Stimulated activated CD4-positive, alpha-beta T cell treated with anti-CD3 and anti-CD28 coated beads, Interleukin-4, amount 100 ng/mL, for 1 hour (primary cell): ENCODE results near the gene OAT.

ENCODE experiments used
- DNase-seq: peaks from one replicate; pipeline ENCODE4 v3.0.0-alpha.2; 2020

OAT gene

GRCh38 chr10:124394583-124394982 is 24.1 kb downstream of the OAT start:
- DNase-seq, result no peak

- no peak for DNase-seq
These were observed 25.9 kb downstream of the OAT start for GRCh38 chr10:124392626-124393342.

GRCh38 chr10:124390471-124391187 is 28.1 kb downstream of the OAT start:
- no peak for DNase-seq

- no peak for DNase-seq
These were observed 28.9 kb downstream of the OAT start for GRCh38 chr10:124389613-124390361.

- peak; percentile 94 for DNase-seq
These were observed 29.7 kb downstream of the OAT start for GRCh38 chr10:124388823-124389612.

GRCh38 chr10:124388476-124388822 is 30.3 kb downstream of the OAT start:
- no peak for DNase-seq

GRCh38 chr10:124387078-124387874 is 31.4 kb downstream of the OAT start:
- no peak for DNase-seq

- no peak for DNase-seq
These were observed 32.3 kb downstream of the OAT start for GRCh38 chr10:124386186-124387077.

GRCh38 chr10:124385627-124386185 is 33.0 kb downstream of the OAT start:
- DNase-seq, result no peak

GRCh38 chr10:124384591-124385190 is 34.0 kb downstream of the OAT start:
- no peak for DNase-seq

GRCh38 chr10:124384172-124384571 is 34.6 kb downstream of the OAT start:
- DNase-seq, result no peak

- DNase-seq, result no peak
These were observed 35.2 kb downstream of the OAT start for GRCh38 chr10:124383496-124383895.

GRCh38 chr10:124381011-124381611 is 37.6 kb downstream of the OAT start:
- no peak for DNase-seq

GRCh38 chr10:124380256-124380995 is 38.3 kb downstream of the OAT start:
- DNase-seq, result no peak

GRCh38 chr10:124379609-124380193 is 39.0 kb downstream of the OAT start:
- DNase-seq, result no peak

GRCh38 chr10:124378881-124379471 is 39.7 kb downstream of the OAT start:
- no peak for DNase-seq

- no peak for DNase-seq
These were observed 40.5 kb downstream of the OAT start for GRCh38 chr10:124378271-124378670.

- no peak for DNase-seq
These were observed 41.6 kb downstream of the OAT start for GRCh38 chr10:124377101-124377500.
